GM12891 (cell line): ENCODE measurements around the gene PLA2G2A.

Source experiments
- POLR2A ChIP-seq: IDR thresholded peaks from 2 replicates; pipeline ENCODE4 v1.6.1; 2011; ENCODE audit warnings: low read depth, low read length, control low read depth
- POU2F2 ChIP-seq: IDR thresholded peaks from 2 replicates; pipeline ENCODE4 v1.6.1; 2011; ENCODE audit warnings: low read depth, mild to moderate bottlenecking, control low read depth, low read length, moderate library complexity
- TAF1 ChIP-seq: IDR thresholded peaks from 2 replicates; pipeline ENCODE4 v1.6.1; 2011; ENCODE audit warnings: low read depth, low read length, control low read depth

- no peak for TF ChIP-seq POLR2A
- TF ChIP-seq TAF1: no peak
- TF ChIP-seq POU2F2: no peak
These were observed 8.3 kb upstream of the PLA2G2A start for GRCh38 chr1:19987719-19988118.
